ENCODE data around the gene ATIC.
A peak's percentile ranks its signal among the peaks of the same experiment; 100 is the strongest.

The ATIC gene

GRCh38 chr2:215361211-215361875, 49.5 kb downstream of the ATIC start:
- DNase-seq (ENCODE audit: low spot score) = no peak

- DNase-seq (ENCODE audit: low spot score) = no peak
These were observed 50.2 kb downstream of the ATIC start for GRCh38 chr2:215361876-215362561.

- DNase-seq (ENCODE audit: low spot score) = no peak
These were observed 50.7 kb downstream of the ATIC start for GRCh38 chr2:215362562-215362904.

DNA sequence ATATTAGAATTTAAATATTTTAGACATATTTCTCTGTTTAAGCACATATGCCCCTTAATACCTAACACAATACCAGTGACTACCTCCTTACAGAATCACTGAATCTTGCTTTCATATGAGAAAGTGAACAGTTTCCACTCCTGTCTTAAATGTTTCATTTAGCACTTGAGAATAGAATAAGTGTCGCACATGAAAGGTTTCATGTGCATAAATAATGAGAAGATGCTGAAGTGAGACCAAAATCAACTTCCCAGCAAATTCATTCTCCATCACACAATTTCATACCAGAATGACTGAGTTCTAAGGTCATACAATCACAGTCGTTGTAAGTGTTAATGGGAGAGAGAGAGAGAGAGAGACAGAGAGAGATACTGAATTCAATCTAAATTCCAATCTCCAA, 51.2 kb downstream of the ATIC start:
- no peak for DNase-seq (ENCODE audit: low spot score)

DNA sequence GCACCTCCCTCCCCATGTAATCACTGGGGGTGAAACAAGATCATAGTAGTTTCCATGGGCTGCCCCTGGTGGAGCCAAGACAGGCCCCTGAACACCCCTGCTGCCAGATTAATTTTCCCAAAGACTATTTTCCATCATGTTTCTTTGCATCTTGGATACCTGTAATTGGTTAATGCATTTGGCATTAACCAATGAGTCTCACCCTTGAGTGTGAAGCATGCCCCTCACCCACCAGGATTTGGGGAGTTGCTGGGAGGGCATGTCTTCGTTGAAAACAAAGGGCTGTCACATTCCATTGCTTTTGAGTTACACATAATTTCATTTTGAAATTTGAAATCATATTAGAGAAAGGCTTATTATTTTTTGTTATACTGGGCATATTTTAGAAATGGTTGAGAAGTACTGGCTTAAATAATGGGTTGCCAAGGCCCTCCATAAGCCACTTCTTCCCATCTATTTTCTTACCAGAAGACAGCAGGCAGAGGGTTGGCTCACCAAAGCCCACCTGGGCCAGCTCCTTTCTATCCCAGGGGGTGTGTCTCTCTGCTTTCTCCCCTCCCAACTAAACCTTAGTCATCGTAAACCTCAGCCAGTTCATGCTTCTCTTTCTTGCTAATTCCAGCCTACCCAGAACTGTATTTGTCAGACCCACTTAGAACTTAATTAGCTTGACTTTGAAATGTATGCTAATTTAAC, 51.8 kb downstream of the ATIC start:
- DNase-seq (ENCODE audit: low spot score) = no peak

- no peak for DNase-seq (ENCODE audit: low spot score)
These were observed 52.6 kb downstream of the ATIC start for GRCh38 chr2:215364157-215365155.

GRCh38 chr2:215365184-215365658, 53.4 kb downstream of the ATIC start:
- no peak for DNase-seq (ENCODE audit: low spot score)

DNA sequence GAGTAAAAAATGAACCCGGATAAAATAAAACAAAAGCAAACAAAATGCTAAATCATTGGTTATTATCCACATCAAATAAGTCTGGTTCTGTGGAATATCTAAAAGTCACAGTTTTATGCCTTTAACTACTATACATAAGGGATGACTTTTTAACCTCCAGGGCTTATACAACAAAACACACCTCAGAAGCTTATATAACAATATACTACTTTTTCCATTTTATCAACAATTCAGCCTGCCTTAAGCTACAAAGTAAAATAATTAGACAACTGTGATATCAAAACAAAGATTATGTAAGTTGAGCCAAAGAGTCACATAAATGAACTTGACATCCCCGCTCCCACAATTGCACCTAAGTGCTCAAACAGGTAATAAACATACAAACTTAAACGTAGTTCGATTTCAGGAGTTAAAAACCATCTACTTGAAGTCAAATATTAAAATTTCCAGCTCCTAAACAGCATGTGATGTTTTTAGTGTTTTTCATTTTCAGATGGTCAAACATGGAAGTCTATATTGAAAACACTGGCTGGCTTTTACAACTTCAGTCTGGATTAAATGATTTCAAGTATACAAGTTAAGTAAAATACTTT, 54.7 kb downstream of the ATIC start:
- DNase-seq (ENCODE audit: low spot score) = no peak

DNA sequence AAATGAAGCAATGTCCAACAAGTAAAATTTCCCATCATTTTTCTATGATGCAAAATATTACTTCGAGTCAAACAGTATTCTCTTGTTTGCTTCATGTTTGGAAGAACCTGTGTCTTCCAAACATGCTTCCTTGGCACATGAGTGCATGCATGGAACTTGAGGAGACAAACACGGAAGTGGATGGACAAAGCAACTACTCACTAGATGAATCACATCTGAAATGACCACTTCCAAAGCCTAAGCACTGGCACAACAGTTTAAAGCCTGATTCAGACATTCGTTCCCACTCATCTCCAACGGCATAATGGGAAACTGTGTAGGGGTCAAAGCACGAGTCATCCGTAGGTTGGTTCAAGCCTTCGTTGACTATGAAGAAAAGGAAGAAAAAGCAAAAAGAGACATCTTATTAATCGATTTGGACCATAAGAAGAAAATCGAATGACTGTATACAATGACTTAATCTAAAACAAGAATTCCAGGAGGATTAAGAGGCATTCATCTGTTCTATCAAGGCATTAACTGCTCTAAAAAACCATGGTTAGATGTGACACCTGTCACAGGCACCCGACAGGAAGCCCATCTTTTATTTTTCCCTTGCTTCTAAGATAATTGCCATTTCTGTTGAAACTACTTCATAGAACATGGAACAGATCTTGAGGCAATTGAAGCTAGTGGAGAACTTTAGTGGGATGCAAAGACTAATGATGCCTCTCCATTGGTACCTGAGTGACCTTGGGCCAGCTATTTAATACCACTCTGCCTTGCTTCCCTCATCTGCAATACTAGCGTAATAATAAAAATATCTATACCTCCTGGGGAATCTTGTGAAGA, 56.0 kb downstream of the ATIC start:
- DNase-seq (ENCODE audit: low spot score) = peak; percentile 71

GRCh38 chr2:215368493-215368809, 56.6 kb downstream of the ATIC start:
- no peak for DNase-seq (ENCODE audit: low spot score)

DNA sequence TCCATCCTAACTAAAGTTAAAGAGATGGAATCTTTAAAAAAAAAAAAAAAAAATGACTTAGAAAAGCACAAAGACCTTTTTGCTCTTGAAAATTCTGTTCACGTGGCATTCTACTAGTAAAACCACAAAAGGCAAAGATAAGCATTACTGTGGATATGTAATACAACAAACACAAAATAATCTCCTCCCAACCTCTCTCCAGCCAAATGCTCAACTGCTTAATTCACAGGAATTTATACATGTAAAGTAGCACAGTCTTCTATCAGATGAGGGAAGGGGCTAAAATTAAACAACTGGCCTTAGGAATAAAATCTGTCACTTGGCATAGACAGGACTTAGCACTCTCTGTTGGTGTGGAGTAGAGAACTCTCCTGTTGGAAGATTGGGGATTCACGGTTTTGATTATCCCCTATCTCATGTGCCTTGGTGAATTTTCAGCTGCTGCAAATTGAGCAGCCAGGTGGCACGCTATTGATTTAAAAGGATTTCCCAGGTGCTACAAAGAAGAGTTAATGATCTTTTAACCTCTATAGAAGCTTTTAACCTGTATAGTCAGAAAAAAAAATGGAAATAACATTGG, 57.4 kb downstream of the ATIC start:
- DNase-seq (ENCODE audit: low spot score) = no peak

DNA sequence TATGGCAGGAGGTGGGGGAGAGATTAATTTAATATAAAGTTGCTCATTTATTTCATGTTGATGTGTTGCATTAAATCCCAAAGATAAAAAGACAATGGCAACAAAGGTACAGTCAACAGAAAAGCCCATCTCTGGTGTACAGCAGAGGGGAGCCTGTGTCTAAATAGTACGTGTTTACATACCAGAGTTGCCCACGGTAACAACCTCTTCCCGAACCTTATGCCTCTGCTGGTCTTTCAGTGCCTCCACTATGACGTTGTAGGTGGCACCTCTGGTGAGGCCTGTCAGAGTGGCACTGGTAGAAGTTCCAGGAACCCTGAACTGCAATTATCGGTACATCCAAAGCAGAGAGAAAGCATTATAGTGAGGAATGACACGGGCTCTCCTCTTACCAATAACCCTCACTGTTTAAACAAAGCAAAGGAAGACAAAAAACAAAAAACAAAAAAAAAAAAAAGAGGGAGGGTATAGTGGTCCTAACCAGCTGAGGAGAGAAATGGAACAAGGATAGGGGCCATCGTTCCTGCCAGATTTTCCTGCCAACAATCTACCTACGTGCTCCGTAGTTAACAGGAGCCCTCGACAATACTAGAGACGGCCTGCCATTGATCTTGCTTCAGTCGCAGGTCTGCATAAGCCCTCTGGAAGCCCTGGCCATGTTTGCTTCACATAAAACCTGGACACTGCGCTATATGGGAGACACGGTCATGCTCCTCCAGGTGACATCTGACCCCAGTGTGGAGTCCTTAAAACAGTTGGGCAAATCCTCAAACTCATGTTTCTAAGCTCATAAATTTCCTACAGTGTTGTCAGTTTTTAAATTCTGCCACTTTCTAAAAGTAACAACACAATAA, 58.5 kb downstream of the ATIC start:
- DNase-seq (ENCODE audit: low spot score) = no peak

- DNase-seq (ENCODE audit: low spot score) = no peak
These were observed 60.3 kb downstream of the ATIC start for GRCh38 chr2:215371915-215372897.

GRCh38 chr2:215372968-215373649, 61.2 kb downstream of the ATIC start:
- no peak for DNase-seq (ENCODE audit: low spot score)

GRCh38 chr2:215374002-215374401, 62.1 kb downstream of the ATIC start:
- DNase-seq (ENCODE audit: low spot score) = no peak

- DNase-seq (ENCODE audit: low spot score) = no peak
These were observed 63.0 kb downstream of the ATIC start for GRCh38 chr2:215374642-215375466.

DNA sequence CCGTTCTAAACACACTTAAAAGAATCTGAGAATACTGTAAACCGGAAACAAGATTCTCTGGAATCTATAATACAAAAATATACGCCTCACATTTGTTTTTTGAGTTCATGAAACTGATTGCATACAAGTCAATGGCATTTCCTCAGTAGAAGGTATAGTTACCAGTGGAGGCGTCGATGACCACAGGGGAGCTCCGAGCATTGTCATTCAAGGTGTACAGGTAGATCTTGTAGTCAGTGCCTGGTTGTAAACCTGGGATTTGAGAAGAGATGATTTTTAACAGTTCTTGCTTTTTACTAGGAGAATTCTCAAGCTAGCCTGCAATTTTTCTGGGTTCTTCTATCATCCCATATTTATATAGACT, 63.6 kb downstream of the ATIC start:
- DNase-seq (ENCODE audit: low spot score) = no peak
